SU-DHL-6 (cell line): Measurements from ENCODE around the gene SNX30.

ENCODE experiments used
- H2AFZ ChIP-seq: fragments of 200-600 bp; sonication (generic); 2 replicates; pipeline ENCODE4 v1.6.1; 2014; ENCODE audit warnings: low read depth, mild to moderate bottlenecking, moderate library complexity, mixed read lengths, antibody characterized with exemption, low read length; ENCODE audit not compliant: severe bottlenecking
- H3F3A ChIP-seq: fragments of 200-600 bp; shearing (Covaris generic); 2 replicates; pipeline ENCODE4 v1.6.0; 2016; ENCODE audit warnings: antibody characterized with exemption, mild to moderate bottlenecking; ENCODE audit not compliant: insufficient read depth
- H3K27ac ChIP-seq: fragments of 200-600 bp; sonication (generic); 2 replicates; pipeline ENCODE4 v1.5.1; 2016; ENCODE audit warnings: low read depth, mild to moderate bottlenecking, low read length, moderate library complexity, mixed read lengths
- H3K27me3 ChIP-seq: fragments of 200-600 bp; sonication (generic), shearing (Covaris generic); 2 replicates; pipeline ENCODE4 v1.6.0; 2014; ENCODE audit warnings: mild to moderate bottlenecking, low read length
- H3K36me3 ChIP-seq: fragments of 200-600 bp; sonication (generic); 2 replicates; pipeline ENCODE4 v1.6.1; 2014; ENCODE audit warnings: mild to moderate bottlenecking, low read length, mixed read lengths
- H3K4me2 ChIP-seq: fragments of 300-600, 200-600 bp; shearing (Covaris generic), sonication (generic); 2 replicates; pipeline ENCODE4 v1.6.0; 2014; ENCODE audit warnings: low read length, low read depth, mild to moderate bottlenecking; ENCODE audit not compliant: poor library complexity, severe bottlenecking
- H3K4me3 ChIP-seq: fragments of 200-600 bp; sonication (generic); 2 replicates; pipeline ENCODE4 v1.5.1; 2014; ENCODE audit warnings: antibody characterized with exemption, low read length, mild to moderate bottlenecking, mixed read lengths; ENCODE audit not compliant: insufficient read depth, poor library complexity, severe bottlenecking
- H3K79me2 ChIP-seq: fragments of 200-600 bp; sonication (generic); 2 replicates; pipeline ENCODE4 v1.6.1; 2014; ENCODE audit warnings: mild to moderate bottlenecking, low read length, moderate library complexity; ENCODE audit not compliant: insufficient read depth
- H3K9ac ChIP-seq: fragments of 200-600 bp; sonication (generic); 2 replicates; pipeline ENCODE4 v1.7.0; 2014; ENCODE audit warnings: mild to moderate bottlenecking, low read length
- H3K9me2 ChIP-seq: fragments of 200-600 bp; sonication (generic); replicated peaks from 2 replicates; pipeline ENCODE4 v1.6.1; 2014; ENCODE audit warnings: low read length; ENCODE audit not compliant: insufficient read depth
- H3K9me3 ChIP-seq: fragments of 200-600 bp; sonication (generic); 2 replicates; pipeline ENCODE4 v1.6.1; 2014; ENCODE audit warnings: low read length, mixed read lengths; ENCODE audit not compliant: insufficient read depth
- H4K20me1 ChIP-seq: fragments of 200-600 bp; sonication (generic); 2 replicates; pipeline ENCODE4 v1.6.1; 2014; ENCODE audit warnings: low read depth, mild to moderate bottlenecking, antibody characterized with exemption, low read length, moderate library complexity, mixed read lengths
- CTCF ChIP-seq: fragments of 200-600 bp; sonication (generic); IDR thresholded peaks from one replicate; pipeline ENCODE4 v1.5.1; 2017; ENCODE audit warnings: antibody characterized with exemption, mild to moderate bottlenecking, low read length, moderate library complexity; ENCODE audit not compliant: insufficient read depth, poor library complexity, severe bottlenecking
- EZH2phosphoT487 ChIP-seq: fragments of 200-600 bp; sonication (generic), shearing (Covaris generic); conservative IDR thresholded peaks from 2 replicates; pipeline ENCODE4 v1.6.1; 2018; ENCODE audit warnings: mild to moderate bottlenecking, antibody characterized with exemption, low read length, moderate library complexity, mixed read lengths

SNX30 gene

GRCh38 chr9:112783551-112783954 lies 33.0 kb downstream of the SNX30 start:
- H3K27me3 ChIP-seq, result no peaks in the 10 kb centered on the region
- TF ChIP-seq CTCF (no peak), EZH2phosphoT487 (no peak)
- no peak overlapping the region for H3K4me3 ChIP-seq
- no peak overlapping the region for H3K9ac ChIP-seq
- H3F3A ChIP-seq, result no peaks in the 10 kb centered on the region
- peaks cover 9% of the 10 kb centered on the region; the same call in 1 of the 2 replicates for H4K20me1 ChIP-seq
- H3K79me2 ChIP-seq, result no peaks in the 10 kb centered on the region
- H3K27ac ChIP-seq, result no peak overlapping the region
- no peaks in the 10 kb centered on the region for H3K9me2 ChIP-seq
- no peak overlapping the region for H2AFZ ChIP-seq
- H3K36me3 ChIP-seq, result no peaks in the 10 kb centered on the region
- H3K4me2 ChIP-seq, result no peak overlapping the region
- no peaks in the 10 kb centered on the region for H3K9me3 ChIP-seq

- H3K27ac ChIP-seq, result no peak overlapping the region
- no peaks in the 10 kb centered on the region for H3K79me2 ChIP-seq
- no peak overlapping the region for H2AFZ ChIP-seq
- H3K27me3 ChIP-seq, result no peaks in the 10 kb centered on the region
- no peak overlapping the region for H3K4me2 ChIP-seq
- H3K9ac ChIP-seq, result no peak overlapping the region
- H3K9me3 ChIP-seq, result no peaks in the 10 kb centered on the region
- no peak overlapping the region for H3K4me3 ChIP-seq
- H3K9me2 ChIP-seq, result no peaks in the 10 kb centered on the region
- H3K36me3 ChIP-seq, result no peaks in the 10 kb centered on the region
- no peaks in the 10 kb centered on the region for H3F3A ChIP-seq
- TF ChIP-seq CTCF (no peak), EZH2phosphoT487 (no peak)
- peaks cover 10% of the 10 kb centered on the region; the same call in 1 of the 2 replicates for H4K20me1 ChIP-seq
Observed at GRCh38 chr9:112784020-112784785, 33.6 kb downstream of the SNX30 start.

GRCh38 chr9:112785986-112786385 lies 35.4 kb downstream of the SNX30 start:
- peaks cover 7% of the 10 kb centered on the region; the same call in 1 of the 2 replicates for H4K20me1 ChIP-seq

More at GRCh38 chr9:112785986-112786385, 35.4 kb downstream of the SNX30 start:
- TF ChIP-seq EZH2phosphoT487, result no peak
- TF ChIP-seq CTCF, result no peak
- Histone ChIP-seq H3K4me2 (no peak overlapping the region), H3K27me3 (no peaks in the 10 kb centered on the region), H3K79me2 (no peaks in the 10 kb centered on the region), H3K9me2 (no peaks in the 10 kb centered on the region), H3K4me3 (no peak overlapping the region), H3K36me3 (no peaks in the 10 kb centered on the region), H2AFZ (no peak overlapping the region), H3K9me3 (no peaks in the 10 kb centered on the region), H3K9ac (no peak overlapping the region), H3K27ac (no peak overlapping the region), H3F3A (no peaks in the 10 kb centered on the region)
